H9 (cell line): ENCODE results near the gene LINC00632. TPM values are rescaled to one million over a fixed set of nuclear protein-coding genes. Genes with fewer than 3 reads are reported as not detected.

Experiments
- DNase-seq: peaks from one replicate; pipeline ENCODE4 v3.0.0-alpha.2; 2017
- H2AFZ ChIP-seq: one replicate; pipeline ENCODE4 v1.6.1; 2013; ENCODE audit warnings: mild to moderate bottlenecking, low read length, control low read depth, moderate library complexity
- H2AK5ac ChIP-seq: 2 replicates; pipeline ENCODE4 v1.6.1; 2013; ENCODE audit warnings: low read length, control low read depth, mixed read lengths; ENCODE audit not compliant: insufficient read length
- H2BK120ac ChIP-seq: one replicate; pipeline ENCODE4 v1.6.1; 2013; ENCODE audit warnings: low read depth, mild to moderate bottlenecking, low read length, control low read depth, inconsistent platforms; ENCODE audit not compliant: poor library complexity, severe bottlenecking
- H2BK12ac ChIP-seq: 2 replicates; pipeline ENCODE4 v1.6.1; 2013; ENCODE audit warnings: low read length, control low read depth, mixed read lengths, low read depth; ENCODE audit not compliant: insufficient read length
- H2BK15ac ChIP-seq: 2 replicates; pipeline ENCODE4 v1.6.1; 2013; ENCODE audit warnings: low read depth, low read length, control low read depth
- H2BK20ac ChIP-seq: one replicate; pipeline ENCODE4 v1.6.1; 2013; ENCODE audit warnings: low read depth, mild to moderate bottlenecking, low read length, control low read depth, inconsistent platforms; ENCODE audit not compliant: poor library complexity, severe bottlenecking
- H2BK5ac ChIP-seq: 2 replicates; pipeline ENCODE4 v1.6.1; 2013; ENCODE audit warnings: low read length, control low read depth, mixed read lengths; ENCODE audit not compliant: insufficient read length
- H3K14ac ChIP-seq: 2 replicates; pipeline ENCODE4 v1.6.1; 2013; ENCODE audit warnings: low read length, control low read depth; ENCODE audit not compliant: insufficient read depth
- H3K18ac ChIP-seq: 2 replicates; pipeline ENCODE4 v1.6.1; 2013; ENCODE audit warnings: low read depth, mild to moderate bottlenecking, mixed read lengths, low read length, control low read depth; ENCODE audit not compliant: insufficient read length
- H3K23ac ChIP-seq: 2 replicates; pipeline ENCODE4 v1.6.1; 2013; ENCODE audit warnings: low read length, control low read depth, mixed read lengths, low read depth; ENCODE audit not compliant: insufficient read length
- H3K23me2 ChIP-seq: 2 replicates; pipeline ENCODE4 v1.6.1; 2013; ENCODE audit warnings: low read depth, mild to moderate bottlenecking, mixed read lengths, low read length, control low read depth; ENCODE audit not compliant: insufficient read length, poor library complexity, severe bottlenecking
- H3K27ac ChIP-seq: 2 replicates; pipeline ENCODE4 v1.5.1; 2013; ENCODE audit warnings: low read length, control low read depth, mixed read lengths, low read depth; ENCODE audit not compliant: insufficient read length
- H3K27me3 ChIP-seq: 2 replicates; pipeline ENCODE4 v1.6.1; 2013; ENCODE audit warnings: low read length, control low read depth, inconsistent platforms; ENCODE audit not compliant: insufficient read depth
- H3K4ac ChIP-seq: 2 replicates; pipeline ENCODE4 v1.6.1; 2013; ENCODE audit warnings: low read depth, mild to moderate bottlenecking, control low read depth, inconsistent platforms, low read length, moderate library complexity
- H3K4me1 ChIP-seq: 2 replicates; pipeline ENCODE4 v1.6.1; 2013; ENCODE audit warnings: low read length, control low read depth, inconsistent platforms; ENCODE audit not compliant: insufficient read depth
- H3K4me2 ChIP-seq: 2 replicates; pipeline ENCODE4 v1.6.1; 2013; ENCODE audit warnings: low read length, control low read depth, mixed read lengths; ENCODE audit not compliant: insufficient read length, insufficient read depth
- H3K56ac ChIP-seq: 2 replicates; pipeline ENCODE4 v1.6.1; 2013; ENCODE audit warnings: low read depth, mild to moderate bottlenecking, mixed read lengths, low read length, control low read depth; ENCODE audit not compliant: insufficient read length
- H3K79me1 ChIP-seq: 2 replicates; pipeline ENCODE4 v1.6.1; 2013; ENCODE audit warnings: low read depth, mild to moderate bottlenecking, moderate library complexity, low read length, control low read depth, inconsistent platforms; ENCODE audit not compliant: insufficient read depth, poor library complexity, severe bottlenecking
- H3K79me2 ChIP-seq: 2 replicates; pipeline ENCODE4 v1.6.1; 2013; ENCODE audit warnings: low read length, control low read depth, inconsistent platforms; ENCODE audit not compliant: insufficient read depth
- H3K9ac ChIP-seq: 2 replicates; pipeline ENCODE4 v1.6.1; 2013; ENCODE audit warnings: low read length, control low read depth, mixed read lengths; ENCODE audit not compliant: insufficient read length; ENCODE audit errors: extremely low read depth
- H3K9me3 ChIP-seq: one replicate; pipeline ENCODE4 v1.6.1; 2013; ENCODE audit warnings: low read depth, low read length, inconsistent platforms; ENCODE audit not compliant: control insufficient read depth
- H3T11ph ChIP-seq: one replicate; pipeline ENCODE4 v1.6.1; 2013; ENCODE audit warnings: mild to moderate bottlenecking, low read length, control low read depth, inconsistent platforms
- H4K20me1 ChIP-seq: one replicate; pipeline ENCODE4 v1.6.1; 2013; ENCODE audit not compliant: control insufficient read depth, insufficient read length, insufficient read depth
- H4K5ac ChIP-seq: 2 replicates; pipeline ENCODE4 v1.6.1; 2013; ENCODE audit warnings: low read depth, mild to moderate bottlenecking, mixed read lengths, low read length, control low read depth; ENCODE audit not compliant: insufficient read length
- H4K8ac ChIP-seq: replicated peaks from 2 replicates; pipeline ENCODE4 v1.6.1; 2013; ENCODE audit warnings: low read length, control low read depth, mixed read lengths, low read depth; ENCODE audit not compliant: insufficient read length
- H4K91ac ChIP-seq: 2 replicates; pipeline ENCODE4 v1.6.1; 2013; ENCODE audit warnings: low read depth, mild to moderate bottlenecking, moderate library complexity, mixed read lengths, low read length, control low read depth; ENCODE audit not compliant: insufficient read length
- H3K27ac Mint-ChIP-seq, 3 experiments: 2 replicates in 2 of 3; 3 replicates in 1 of 3; pipeline ENCODE4 v1.8.0; 2020 to 2021; ENCODE audit warnings: mixed read lengths in 3 of 3, mild to moderate bottlenecking in 1 of 3, moderate library complexity in 1 of 3
- H3K27me3 Mint-ChIP-seq: 2 replicates; pipeline ENCODE4 v1.8.0; 2021; ENCODE audit warnings: low read depth, mild to moderate bottlenecking, moderate library complexity, mixed read lengths
- H3K36me3 Mint-ChIP-seq, 3 experiments: 2 replicates in 2 of 3; 3 replicates in 1 of 3; pipeline ENCODE4 v1.8.0; 2020 to 2021; ENCODE audit warnings: low read depth in 3 of 3, mixed read lengths in 3 of 3; ENCODE audit not compliant: insufficient read depth in 1 of 3
- H3K4me1 Mint-ChIP-seq, 2 experiments: 2 replicates each; pipeline ENCODE4 v1.8.0; 2020; ENCODE audit warnings: mixed read lengths in 2 of 2
- H3K4me3 Mint-ChIP-seq, 2 experiments: 2 replicates in 1 of 2; 3 replicates in 1 of 2; pipeline ENCODE4 v1.8.0; 2020 to 2021; ENCODE audit warnings: mild to moderate bottlenecking in 2 of 2, mixed read lengths in 2 of 2, moderate library complexity in 1 of 2
- H3K9me3 Mint-ChIP-seq, 2 experiments: 2 replicates in 1 of 2; 3 replicates in 1 of 2; pipeline ENCODE4 v1.8.0; 2020; ENCODE audit warnings: mild to moderate bottlenecking in 2 of 2, mixed read lengths in 2 of 2, moderate library complexity in 1 of 2
- WGBS: extraction: QIAGEN DNeasy Blood & Tissue Kit; methylation state at CpG from one replicate; pipeline ENCODE4 v1.1.7; 2013; ENCODE audit warnings: missing lambda C conversion rate, low lambda C conversion rate, mixed read lengths; ENCODE audit not compliant: insufficient read length; ENCODE audit errors: extremely low coverage; 5-methylcytosine and 5-hydroxymethylcytosine counted together
- total RNA-seq: library from RNA; stranded (reverse); gene quantifications from 2 replicates; pipeline ENCODE4 v1.2.1, GENCODE V29; 2021
- TF ChIP-seq, protein P1 (sequence below): fragments of 200-600 bp; sonication (generic); conservative IDR thresholded peaks from 3 replicates; pipeline ENCODE4 v1.8.0; 2021; ENCODE audit warnings: antibody characterized with exemption, mild to moderate bottlenecking

LINC00632 gene
- total RNA-seq, 1 experiment from 2014 or later: 46.3 TPM

- H3K9me3 ChIP-seq: peaks cover 33% of the 10 kb centered on the region
- no peak overlapping the region for H3K56ac ChIP-seq
- H3K27me3 ChIP-seq: no peaks in the 10 kb centered on the region
- H4K91ac ChIP-seq: no peak overlapping the region
- no peak overlapping the region for H3K4ac ChIP-seq
- DNase-seq: no peak
- no peak overlapping the region for H4K8ac ChIP-seq
- no peaks in the 10 kb centered on the region for H3K79me1 ChIP-seq
- no peak overlapping the region for H2BK20ac ChIP-seq
- Mint-ChIP-seq H3K9me3 (no peaks in the 10 kb centered on the region), H3K27ac (no peak overlapping the region), H3K4me1 (no peaks in the 10 kb centered on the region), H3K4me3 (no peak overlapping the region), H3K36me3 (no peaks in the 10 kb centered on the region), H3K27me3 (no peaks in the 10 kb centered on the region)
- no peaks in the 10 kb centered on the region for H4K20me1 ChIP-seq
- no peak overlapping the region for H3T11ph ChIP-seq
- no peak overlapping the region for H2AFZ ChIP-seq
- H3K23ac ChIP-seq: no peak overlapping the region
- no peak overlapping the region for H2AK5ac ChIP-seq
- no peak overlapping the region for H2BK12ac ChIP-seq
- H4K5ac ChIP-seq: no peak overlapping the region
- no CpG with 5 or more reads among the region's 4 CpGs for WGBS
- H3K79me2 ChIP-seq: no peaks in the 10 kb centered on the region
- TF ChIP-seq, protein P1, sequence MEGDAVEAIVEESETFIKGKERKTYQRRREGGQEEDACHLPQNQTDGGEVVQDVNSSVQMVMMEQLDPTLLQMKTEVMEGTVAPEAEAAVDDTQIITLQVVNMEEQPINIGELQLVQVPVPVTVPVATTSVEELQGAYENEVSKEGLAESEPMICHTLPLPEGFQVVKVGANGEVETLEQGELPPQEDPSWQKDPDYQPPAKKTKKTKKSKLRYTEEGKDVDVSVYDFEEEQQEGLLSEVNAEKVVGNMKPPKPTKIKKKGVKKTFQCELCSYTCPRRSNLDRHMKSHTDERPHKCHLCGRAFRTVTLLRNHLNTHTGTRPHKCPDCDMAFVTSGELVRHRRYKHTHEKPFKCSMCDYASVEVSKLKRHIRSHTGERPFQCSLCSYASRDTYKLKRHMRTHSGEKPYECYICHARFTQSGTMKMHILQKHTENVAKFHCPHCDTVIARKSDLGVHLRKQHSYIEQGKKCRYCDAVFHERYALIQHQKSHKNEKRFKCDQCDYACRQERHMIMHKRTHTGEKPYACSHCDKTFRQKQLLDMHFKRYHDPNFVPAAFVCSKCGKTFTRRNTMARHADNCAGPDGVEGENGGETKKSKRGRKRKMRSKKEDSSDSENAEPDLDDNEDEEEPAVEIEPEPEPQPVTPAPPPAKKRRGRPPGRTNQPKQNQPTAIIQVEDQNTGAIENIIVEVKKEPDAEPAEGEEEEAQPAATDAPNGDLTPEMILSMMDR: no peak
- no peak overlapping the region for H2BK5ac ChIP-seq
- H3K23me2 ChIP-seq: no peaks in the 10 kb centered on the region
- H3K18ac ChIP-seq: no peak overlapping the region
- H2BK120ac ChIP-seq: no peak overlapping the region
- H3K14ac ChIP-seq: no peak overlapping the region
- H3K27ac ChIP-seq: no peak overlapping the region
- no peak overlapping the region for H3K9ac ChIP-seq
- H3K4me2 ChIP-seq: no peak overlapping the region
- no peak overlapping the region for H2BK15ac ChIP-seq
- no peaks in the 10 kb centered on the region for H3K4me1 ChIP-seq
Observed at GRCh38 chrX:140725500-140725899, 15.9 kb downstream of the LINC00632 start.
